Stimulated activated CD4-positive, alpha-beta T cell treated with anti-CD3 and anti-CD28 coated beads, Interleukin-1b, Interleukin-23, amount 100 ng/mL, for 4 hours (primary cell): ENCODE data around the gene CNTNAP2.

Experiments used
- DNase-seq, 2 donors: peaks; one replicate each; pipeline ENCODE4 v3.0.0-alpha.2; 2020; ENCODE audit warnings: low read depth in 2 of 2

CNTNAP2 gene

GRCh38 chr7:148093375-148094166 is 1977.0 kb downstream of the CNTNAP2 start:
- no peak for DNase-seq

DNA sequence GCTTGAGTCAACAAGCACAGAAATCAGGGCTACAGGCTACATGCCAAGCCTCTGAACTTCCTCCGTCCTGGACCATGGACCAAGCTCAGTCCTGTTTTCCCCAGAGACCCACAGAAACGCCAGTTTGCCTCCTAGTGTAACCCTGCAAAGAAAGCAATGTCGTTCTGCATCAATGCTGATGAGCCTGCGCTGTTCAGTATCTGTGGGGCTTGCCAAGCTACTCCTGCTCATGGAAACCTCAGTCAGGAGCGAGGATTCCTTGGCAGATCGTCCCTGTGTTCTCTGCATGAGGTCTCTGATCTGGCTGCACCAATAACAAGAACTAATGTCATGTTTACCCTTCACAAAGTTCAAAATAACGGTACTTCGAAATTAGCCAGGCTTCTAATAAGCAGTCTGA is 1978.5 kb downstream of the CNTNAP2 start:
- DNase-seq: no peak

DNA sequence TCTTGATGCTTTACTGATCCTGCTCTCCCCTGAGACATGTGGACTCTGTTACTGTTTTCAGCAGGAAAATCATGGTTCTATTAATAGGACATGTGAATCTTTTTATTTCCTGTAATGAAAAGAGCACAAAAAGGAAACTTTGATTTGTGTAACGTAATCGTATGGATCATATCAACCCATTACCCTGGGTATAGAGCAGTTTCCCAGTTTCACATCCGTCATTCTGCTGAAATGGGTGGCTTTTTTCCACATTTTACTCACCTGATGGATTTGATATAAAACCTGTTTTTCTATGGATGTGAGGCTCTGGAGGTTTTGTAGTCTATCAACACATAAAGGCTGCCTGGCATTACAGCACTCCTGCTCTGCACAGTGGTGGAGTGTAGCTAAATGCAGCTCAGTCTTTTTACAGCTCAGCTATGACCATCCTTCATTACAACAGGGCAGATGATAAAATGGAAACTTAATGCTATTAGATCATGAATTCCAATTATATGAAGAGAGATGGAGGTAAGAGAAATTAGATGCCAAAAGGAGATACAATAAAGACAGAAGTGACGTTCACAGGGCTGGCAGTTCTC is 1987.6 kb downstream of the CNTNAP2 start:
- no peak for DNase-seq

DNA sequence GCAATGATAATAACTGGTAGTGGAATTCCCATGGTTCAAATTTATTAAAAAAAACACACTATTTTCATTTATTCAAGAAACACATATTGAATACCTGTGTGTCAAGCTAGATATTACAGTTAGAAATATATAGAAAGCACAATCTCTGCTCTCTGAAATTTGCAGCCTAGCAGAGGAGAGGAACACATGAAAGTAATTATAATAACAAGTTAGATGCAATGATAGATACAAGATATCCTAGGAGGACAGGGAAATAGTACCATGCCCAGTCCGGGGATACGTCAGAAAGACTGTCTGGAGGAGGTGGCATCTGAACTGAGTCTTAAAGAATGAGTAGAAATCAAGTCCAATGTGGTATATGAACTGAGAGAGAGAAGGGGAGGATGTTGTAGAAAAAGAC is 1988.3 kb downstream of the CNTNAP2 start:
- no peak for DNase-seq

GRCh38 chr7:148105853-148106252 is 1989.3 kb downstream of the CNTNAP2 start:
- no peak for DNase-seq

GRCh38 chr7:148107443-148108127 is 1991.0 kb downstream of the CNTNAP2 start:
- no peak for DNase-seq

GRCh38 chr7:148108381-148108780 is 1991.8 kb downstream of the CNTNAP2 start:
- DNase-seq: no peak

GRCh38 chr7:148110097-148110868 is 1993.7 kb downstream of the CNTNAP2 start:
- no peak for DNase-seq

GRCh38 chr7:148114804-148115203 is 1998.2 kb downstream of the CNTNAP2 start:
- no peak for DNase-seq

DNA sequence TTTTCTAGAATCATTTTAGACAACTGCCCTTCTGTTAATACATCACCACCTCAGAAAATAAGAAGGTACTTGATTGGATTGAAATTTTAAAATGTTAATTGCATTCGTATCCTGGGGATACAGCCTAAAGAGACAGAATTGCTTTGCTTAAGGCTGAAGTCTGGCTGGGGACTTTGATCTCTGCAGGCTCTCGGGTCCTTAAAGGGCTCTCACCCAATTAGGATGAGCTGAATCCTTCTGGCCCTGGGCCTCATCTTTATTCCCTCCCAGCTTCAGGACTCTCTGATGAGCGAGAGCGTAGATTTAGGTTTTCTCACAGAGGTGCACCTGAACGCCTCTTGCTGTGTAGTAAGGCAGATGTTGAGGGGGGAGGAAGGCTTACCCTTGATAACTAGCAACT is 1998.7 kb downstream of the CNTNAP2 start:
- no peak for DNase-seq

GRCh38 chr7:148116195-148116594 is 1999.6 kb downstream of the CNTNAP2 start:
- no peak for DNase-seq

GRCh38 chr7:148116829-148117403 is 2000.3 kb downstream of the CNTNAP2 start:
- no peak for DNase-seq

DNA sequence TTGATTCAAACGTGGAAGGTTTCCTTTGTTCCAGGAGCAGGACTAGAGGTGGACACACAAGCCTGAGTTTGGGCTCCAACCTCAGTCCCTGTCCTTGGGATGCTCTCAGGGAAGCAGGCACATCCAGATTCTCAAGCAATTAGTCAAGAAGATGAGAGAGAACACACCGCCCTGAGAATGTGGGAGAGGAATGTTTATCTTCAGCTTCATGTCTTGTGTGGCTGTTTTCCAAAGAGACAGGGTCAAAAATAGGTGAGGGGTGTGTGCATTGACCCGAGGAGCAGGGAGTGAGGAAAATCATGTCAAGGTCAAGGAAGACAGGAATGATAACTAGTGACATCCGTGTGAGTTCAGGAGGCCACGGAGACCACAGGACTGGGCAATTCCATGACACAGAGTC is 2001.8 kb downstream of the CNTNAP2 start:
- DNase-seq: no peak

- no peak for DNase-seq
Measured at GRCh38 chr7:148121401-148121800, 2004.8 kb downstream of the CNTNAP2 start.

- no peak for DNase-seq
Measured at GRCh38 chr7:148121847-148122246, 2005.2 kb downstream of the CNTNAP2 start.

DNA sequence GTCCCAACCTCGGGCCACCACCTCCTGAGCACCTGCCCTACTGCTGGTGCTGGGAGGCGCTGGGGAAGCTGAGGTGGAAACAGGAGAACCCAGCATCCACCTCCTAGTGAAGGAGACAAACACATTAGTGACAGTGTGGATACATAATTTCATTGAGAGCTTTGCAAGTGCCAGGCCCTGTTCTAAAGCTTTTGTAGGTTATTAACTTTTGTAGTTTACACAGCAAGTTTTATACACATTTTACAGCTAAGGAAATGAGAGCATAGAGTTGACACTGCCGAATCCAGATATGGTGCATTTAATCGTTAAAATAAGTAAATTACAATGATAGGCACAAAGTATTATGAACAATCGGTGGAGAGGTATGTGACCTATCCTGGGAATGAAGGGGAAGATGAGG is 2007.9 kb downstream of the CNTNAP2 start:
- no peak for DNase-seq

DNA sequence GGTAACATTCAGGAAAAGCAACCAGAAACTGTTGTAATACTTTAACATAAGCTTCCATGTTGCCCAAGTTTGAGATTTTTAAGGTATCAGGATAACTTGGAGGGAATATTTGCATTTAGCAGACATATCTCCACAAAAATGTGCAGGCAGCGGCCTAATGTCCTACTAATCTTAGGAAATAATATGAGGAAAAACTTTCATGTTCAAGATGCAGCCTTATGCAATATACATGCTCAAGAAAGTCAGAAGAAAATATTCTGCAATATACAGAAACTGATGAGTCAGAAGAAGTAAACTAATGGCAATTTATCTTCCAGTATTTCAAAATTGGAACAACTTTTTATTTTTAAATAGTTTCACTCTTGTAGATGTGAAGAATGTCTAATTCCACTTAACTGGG is 2010.8 kb downstream of the CNTNAP2 start:
- DNase-seq: no peak

- DNase-seq: no peak
Measured at GRCh38 chr7:148129023-148129422, 2012.4 kb downstream of the CNTNAP2 start.

DNA sequence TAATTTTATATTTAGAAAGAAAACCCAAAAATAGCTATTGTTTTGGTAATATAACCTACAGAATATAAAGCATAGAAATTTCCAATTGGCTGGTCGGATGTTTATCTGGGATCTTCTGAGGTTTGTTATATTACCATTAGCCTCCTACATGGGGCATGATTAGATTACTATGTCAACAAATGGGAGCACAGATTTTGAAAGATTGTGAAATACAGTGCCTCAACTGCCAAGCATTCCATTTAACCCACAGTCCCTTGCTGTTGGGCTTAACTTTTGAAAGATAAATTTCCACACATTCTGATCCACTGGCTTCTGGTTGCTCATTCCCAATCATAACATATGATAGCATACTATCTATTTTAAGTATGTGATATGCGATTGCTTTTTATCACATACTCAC is 2018.5 kb downstream of the CNTNAP2 start:
- DNase-seq: no peak

- DNase-seq: no peak
Measured at GRCh38 chr7:148135997-148136396, 2019.4 kb downstream of the CNTNAP2 start.

DNA sequence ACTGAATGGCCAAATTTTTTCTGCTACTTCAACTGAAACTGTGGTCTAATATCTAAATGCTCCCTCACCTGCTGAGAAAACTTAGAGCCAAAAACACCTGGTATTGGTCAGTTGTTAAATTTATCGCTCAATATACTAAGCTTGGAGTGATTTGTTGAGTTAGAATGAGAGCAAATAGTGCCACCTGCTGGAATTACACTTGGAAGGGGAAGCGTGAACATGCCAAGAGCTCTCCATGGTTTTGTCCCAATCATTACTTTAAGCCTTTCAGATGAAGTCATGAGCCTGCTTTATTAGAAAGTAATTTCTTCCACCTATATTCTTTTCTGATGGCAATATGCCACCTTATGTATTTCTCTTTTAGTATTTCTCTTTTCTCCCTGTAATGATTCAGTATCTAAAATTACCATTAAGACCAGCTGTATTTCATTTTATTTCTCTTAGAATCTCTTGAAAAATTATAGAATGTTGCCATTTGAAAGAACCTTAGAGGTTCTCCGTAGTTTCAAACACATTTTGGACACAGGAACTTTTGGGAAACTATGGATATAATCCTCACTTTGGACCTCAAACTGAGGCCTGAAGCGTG is 2026.2 kb downstream of the CNTNAP2 start:
- no peak for DNase-seq
